Kidney epithelial cell (primary cell): Measurements from ENCODE around the gene NXPH2. TPM values are rescaled to one million over a fixed set of nuclear protein-coding genes. Genes with fewer than 3 reads are reported as not detected.

Experiments used
- DNase-seq: peaks from one replicate; pipeline ENCODE4 v3.0.0-alpha.2; 2010; ENCODE audit warnings: low read depth
- H3K27me3 ChIP-seq: 2 replicates; pipeline ENCODE4 v1.6.0; 2011; ENCODE audit warnings: low read length; ENCODE audit not compliant: control insufficient read depth, insufficient read depth
- H3K36me3 ChIP-seq: 2 replicates; pipeline ENCODE4 v1.5.1; 2011; ENCODE audit warnings: low read length; ENCODE audit not compliant: control insufficient read depth, insufficient read depth
- H3K4me3 ChIP-seq: 2 replicates; pipeline ENCODE4 v1.5.1; 2011; ENCODE audit warnings: low read depth, mild to moderate bottlenecking, control low read depth, low read length
- total RNA-seq: library from RNA; depleted of rRNA; stranded (reverse); fragments of >200 nt; gene quantifications from 2 replicates; pipeline ENCODE4 v1.2.3, GENCODE V29; 2015
- TF ChIP-seq, protein P1 (sequence below): IDR thresholded peaks from 2 replicates; pipeline ENCODE4 v1.5.1; 2011; ENCODE audit warnings: mild to moderate bottlenecking, moderate library complexity, low read length, control low read depth, inconsistent platforms; ENCODE audit not compliant: insufficient read depth, poor library complexity, severe bottlenecking

Gene NXPH2
- total RNA-seq, 1 donor from 2014 or later, result not detected

DNA sequence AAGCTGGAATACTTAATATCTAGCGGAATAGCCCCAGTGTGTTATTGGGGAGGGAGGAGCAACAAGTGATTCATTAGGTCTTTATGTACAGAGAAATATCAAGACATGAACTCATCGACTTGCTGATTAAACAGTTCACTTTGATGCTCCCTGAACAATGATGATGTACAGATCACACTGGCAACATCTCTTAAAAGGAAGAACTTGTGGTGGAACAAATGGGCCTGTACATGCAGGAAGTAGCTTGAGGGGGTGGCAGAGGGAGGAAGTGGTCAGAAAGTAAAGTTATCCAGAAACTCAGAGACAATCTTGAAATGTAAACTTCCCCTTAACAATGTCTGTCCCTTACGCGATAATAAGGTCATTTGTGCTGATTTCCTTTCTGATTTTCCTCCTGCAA lies 90.5 kb downstream of the NXPH2 start:
- no peak overlapping the region for H3K4me3 ChIP-seq
- H3K27me3 ChIP-seq, result no peaks in the 10 kb centered on the region
- TF ChIP-seq, protein P1, sequence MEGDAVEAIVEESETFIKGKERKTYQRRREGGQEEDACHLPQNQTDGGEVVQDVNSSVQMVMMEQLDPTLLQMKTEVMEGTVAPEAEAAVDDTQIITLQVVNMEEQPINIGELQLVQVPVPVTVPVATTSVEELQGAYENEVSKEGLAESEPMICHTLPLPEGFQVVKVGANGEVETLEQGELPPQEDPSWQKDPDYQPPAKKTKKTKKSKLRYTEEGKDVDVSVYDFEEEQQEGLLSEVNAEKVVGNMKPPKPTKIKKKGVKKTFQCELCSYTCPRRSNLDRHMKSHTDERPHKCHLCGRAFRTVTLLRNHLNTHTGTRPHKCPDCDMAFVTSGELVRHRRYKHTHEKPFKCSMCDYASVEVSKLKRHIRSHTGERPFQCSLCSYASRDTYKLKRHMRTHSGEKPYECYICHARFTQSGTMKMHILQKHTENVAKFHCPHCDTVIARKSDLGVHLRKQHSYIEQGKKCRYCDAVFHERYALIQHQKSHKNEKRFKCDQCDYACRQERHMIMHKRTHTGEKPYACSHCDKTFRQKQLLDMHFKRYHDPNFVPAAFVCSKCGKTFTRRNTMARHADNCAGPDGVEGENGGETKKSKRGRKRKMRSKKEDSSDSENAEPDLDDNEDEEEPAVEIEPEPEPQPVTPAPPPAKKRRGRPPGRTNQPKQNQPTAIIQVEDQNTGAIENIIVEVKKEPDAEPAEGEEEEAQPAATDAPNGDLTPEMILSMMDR, result no peak
- DNase-seq, result no peak
- no peaks in the 10 kb centered on the region for H3K36me3 ChIP-seq

DNA sequence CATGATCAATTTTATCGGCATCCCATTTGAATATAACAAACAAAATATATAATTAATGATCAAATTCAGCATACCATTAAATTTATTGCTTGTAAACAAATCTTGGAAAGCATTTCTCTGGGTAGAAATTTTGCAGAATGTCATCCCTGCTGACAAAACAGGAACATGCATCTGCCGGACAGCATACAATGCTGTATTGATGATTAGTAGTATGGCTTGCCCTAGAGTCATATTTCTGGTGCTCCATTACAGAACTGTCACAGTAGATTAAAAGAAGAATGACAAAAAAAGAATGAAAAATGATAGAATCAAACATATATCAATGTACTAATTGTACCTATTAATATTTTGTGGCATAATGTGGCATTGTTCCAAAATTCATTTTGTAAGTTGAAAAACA lies 98.0 kb downstream of the NXPH2 start:
- H3K27me3 ChIP-seq, result no peaks in the 10 kb centered on the region
- DNase-seq, result no peak
- H3K36me3 ChIP-seq, result no peaks in the 10 kb centered on the region
- TF ChIP-seq, protein P1, result no peak
- no peak overlapping the region for H3K4me3 ChIP-seq

DNA sequence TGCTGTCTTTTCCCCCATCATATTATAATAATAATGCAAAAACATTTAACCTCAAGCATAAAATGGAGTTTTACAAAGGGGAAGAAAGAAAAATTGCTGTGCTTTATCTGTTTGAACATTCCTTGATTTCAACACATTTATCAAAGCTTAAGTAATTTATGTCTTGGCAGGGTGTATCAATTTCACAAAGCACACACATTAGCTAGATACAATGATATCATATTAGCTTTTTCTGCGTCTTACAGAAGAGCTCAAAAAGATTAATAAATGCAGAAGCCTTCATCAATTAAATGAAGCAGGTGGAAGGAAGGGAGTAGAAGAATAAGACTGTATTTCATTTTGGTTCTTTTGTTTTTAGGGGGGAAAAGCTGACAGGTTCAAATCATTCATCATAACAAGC lies 103.0 kb downstream of the NXPH2 start:
- TF ChIP-seq, protein P1, result no peak
- no peak for DNase-seq
- Histone ChIP-seq H3K4me3 (no peak overlapping the region), H3K27me3 (no peaks in the 10 kb centered on the region), H3K36me3 (no peaks in the 10 kb centered on the region)

DNA sequence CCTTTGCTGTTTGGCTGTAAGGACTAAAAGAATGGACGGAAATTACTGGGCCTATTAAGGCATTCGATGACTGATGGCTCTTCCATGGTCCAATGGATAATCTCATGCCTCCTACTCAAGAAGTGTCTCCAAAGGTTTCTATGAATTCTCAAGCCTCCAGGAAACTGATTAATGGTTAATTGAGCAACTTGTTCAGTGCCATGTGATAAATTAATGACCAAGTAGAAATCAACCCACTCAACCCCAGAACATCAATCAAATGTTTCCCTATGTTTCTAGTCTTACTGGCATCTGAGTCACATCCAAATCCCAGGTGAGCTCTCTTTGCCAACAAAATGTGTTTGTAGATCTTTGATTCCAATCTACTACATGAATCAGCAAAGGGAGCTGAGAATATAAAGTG lies 103.6 kb downstream of the NXPH2 start:
- H3K4me3 ChIP-seq, result no peak overlapping the region
- TF ChIP-seq, protein P1, result no peak
- peak; percentile 21 for DNase-seq
- H3K27me3 ChIP-seq, result no peaks in the 10 kb centered on the region
- H3K36me3 ChIP-seq, result no peaks in the 10 kb centered on the region

DNA sequence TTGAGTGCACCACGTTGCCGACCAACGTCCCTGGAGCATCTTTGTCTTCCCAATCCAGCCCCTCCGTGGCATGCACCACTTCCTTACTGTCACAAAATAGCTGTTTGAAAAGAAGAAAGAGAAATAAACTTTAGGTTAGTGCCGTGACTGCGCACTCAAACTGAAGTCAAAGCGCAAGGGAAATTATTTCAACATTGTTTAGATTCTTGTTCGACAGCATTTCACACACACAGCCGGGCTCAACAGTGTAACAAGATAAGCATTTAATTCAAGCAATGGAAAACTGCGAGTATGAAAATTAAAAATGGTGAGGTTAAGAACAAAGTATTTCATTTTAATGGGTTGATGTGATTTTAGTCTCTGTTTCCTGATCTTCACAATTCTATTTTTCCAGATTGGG lies 108.6 kb downstream of the NXPH2 start:
- Histone ChIP-seq H3K36me3 (no peaks in the 10 kb centered on the region), H3K27me3 (no peaks in the 10 kb centered on the region), H3K4me3 (no peak overlapping the region)
- no peak for DNase-seq
- TF ChIP-seq, protein P1, result no peak

DNA sequence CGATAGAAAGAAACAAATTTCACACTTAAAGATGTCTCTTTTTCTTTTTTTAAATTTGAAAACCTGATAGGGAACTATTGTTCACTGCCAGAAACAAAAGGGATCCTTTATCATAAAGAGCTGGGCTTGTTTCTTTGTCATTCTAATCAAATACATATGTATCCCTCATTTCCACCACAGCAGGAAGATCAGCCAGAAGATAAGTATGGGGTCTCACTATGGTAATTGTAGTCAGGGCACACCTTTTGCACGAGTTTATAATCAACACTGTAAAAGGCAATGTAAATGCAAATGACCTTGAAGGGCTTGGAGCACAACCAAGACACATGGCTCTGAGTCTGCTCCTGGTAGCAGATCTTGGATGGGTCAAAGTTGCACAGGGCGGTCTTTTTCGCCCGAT lies 109.5 kb downstream of the NXPH2 start:
- Histone ChIP-seq H3K27me3 (no peaks in the 10 kb centered on the region), H3K36me3 (no peaks in the 10 kb centered on the region), H3K4me3 (no peak overlapping the region)
- TF ChIP-seq, protein P1, result no peak
- no peak for DNase-seq
